Cardiac fibroblast (primary cell): ENCODE data around the gene ARHGEF28.
A peak's percentile ranks its signal among the peaks of the same experiment; 100 is the strongest.

ENCODE experiments used
- DNase-seq, 2 donors: peaks; one replicate each; pipeline versions ENCODE4 v3.0.0 to v3.0.0-alpha.2; 2010; ENCODE audit warnings: low read depth in 2 of 2
- H3K4me3 ChIP-seq, 2 donors: replicated peaks in 1 of 2; 1 replicate in 1 of 2; 2 replicates in 1 of 2; pipeline ENCODE4 v1.5.1; 2011; ENCODE audit warnings: low read depth in 2 of 2, low read length in 2 of 2, mild to moderate bottlenecking in 2 of 2, moderate library complexity in 1 of 2
- TF ChIP-seq, protein P1 (sequence below): IDR thresholded peaks from one replicate; pipeline ENCODE4 v1.5.1; 2011; ENCODE audit warnings: low read depth, mild to moderate bottlenecking, low read length, inconsistent platforms

The ARHGEF28 gene

DNA sequence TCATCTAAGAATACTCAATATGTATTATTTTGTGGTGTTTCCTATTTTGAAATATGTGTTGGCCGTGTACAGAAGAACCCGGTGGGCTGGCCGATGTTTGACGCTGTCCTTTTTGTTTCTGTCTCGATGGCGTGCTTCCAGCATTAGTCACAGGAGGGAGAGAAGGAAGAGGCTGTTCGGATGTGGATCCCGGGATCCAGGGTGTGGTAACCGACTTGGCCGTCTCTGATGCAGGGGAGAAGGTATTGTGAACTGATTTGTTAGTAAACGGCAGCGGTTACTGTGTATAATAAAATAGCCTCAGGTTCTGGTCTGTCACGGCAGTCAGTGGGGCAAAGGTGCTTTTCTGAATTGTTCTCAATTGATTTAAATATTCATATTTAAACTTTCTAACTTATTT lies 275.0 kb downstream of the ARHGEF28 start:
- peak; percentile 81 to 97 for DNase-seq
- H3K4me3 ChIP-seq = no peak overlapping the region
- TF ChIP-seq, protein P1, sequence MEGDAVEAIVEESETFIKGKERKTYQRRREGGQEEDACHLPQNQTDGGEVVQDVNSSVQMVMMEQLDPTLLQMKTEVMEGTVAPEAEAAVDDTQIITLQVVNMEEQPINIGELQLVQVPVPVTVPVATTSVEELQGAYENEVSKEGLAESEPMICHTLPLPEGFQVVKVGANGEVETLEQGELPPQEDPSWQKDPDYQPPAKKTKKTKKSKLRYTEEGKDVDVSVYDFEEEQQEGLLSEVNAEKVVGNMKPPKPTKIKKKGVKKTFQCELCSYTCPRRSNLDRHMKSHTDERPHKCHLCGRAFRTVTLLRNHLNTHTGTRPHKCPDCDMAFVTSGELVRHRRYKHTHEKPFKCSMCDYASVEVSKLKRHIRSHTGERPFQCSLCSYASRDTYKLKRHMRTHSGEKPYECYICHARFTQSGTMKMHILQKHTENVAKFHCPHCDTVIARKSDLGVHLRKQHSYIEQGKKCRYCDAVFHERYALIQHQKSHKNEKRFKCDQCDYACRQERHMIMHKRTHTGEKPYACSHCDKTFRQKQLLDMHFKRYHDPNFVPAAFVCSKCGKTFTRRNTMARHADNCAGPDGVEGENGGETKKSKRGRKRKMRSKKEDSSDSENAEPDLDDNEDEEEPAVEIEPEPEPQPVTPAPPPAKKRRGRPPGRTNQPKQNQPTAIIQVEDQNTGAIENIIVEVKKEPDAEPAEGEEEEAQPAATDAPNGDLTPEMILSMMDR = no peak

DNA sequence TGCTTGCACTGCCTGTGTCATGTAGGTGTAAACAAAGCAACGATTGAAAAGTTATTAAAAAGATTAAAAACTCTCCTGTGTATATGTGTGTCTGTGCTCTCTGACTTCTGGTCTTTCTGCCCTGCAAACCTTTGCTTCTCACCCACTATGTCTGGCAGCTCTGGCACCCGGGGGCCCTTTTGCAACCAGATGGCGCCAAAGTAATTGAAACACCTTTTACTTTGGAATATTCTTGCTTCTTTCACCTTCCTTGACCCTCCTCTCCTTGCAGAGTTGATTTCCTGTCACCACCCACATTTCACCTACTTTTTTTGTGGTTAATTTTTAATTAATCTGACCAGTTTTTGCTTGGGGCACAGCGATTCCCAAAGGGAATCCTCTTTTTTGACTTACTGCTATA lies 275.5 kb downstream of the ARHGEF28 start:
- DNase-seq = no peak
- TF ChIP-seq, protein P1 = no peak
- H3K4me3 ChIP-seq = no peak overlapping the region

DNA sequence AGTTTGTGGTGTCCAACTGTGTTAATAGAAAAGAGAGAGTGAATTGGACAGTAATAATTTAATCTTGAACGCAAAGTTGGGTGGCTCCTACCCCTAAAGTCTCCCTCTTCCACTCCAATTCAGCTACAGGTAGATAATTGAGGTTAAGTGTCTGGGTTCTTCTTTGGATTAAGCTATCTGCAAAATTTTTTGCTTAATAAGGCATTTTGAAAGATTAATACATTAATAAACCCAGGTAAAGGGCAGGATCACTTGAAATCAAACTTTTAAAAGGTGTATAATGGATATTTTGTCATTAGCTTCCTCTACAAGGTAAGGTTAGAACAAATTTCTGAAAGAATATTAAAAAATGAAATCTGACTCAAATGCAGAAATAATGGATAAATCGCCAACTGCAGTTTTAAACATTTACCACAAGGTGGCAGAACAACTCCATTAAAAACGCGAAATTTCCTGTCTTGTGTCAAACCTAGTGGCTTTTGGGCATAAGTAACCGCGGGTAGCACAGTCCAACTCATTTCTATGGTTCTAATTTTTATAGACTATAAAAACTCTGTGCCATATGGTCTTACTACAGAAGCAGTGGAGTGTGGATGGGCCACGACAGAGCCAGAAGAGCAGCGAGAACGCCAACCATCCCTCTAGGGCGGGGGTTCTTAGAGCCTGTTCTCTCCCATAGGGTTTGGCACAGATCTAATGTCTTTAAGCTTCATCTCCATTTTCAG lies 276.5 kb downstream of the ARHGEF28 start:
- peak; percentile 81 for DNase-seq

DNA sequence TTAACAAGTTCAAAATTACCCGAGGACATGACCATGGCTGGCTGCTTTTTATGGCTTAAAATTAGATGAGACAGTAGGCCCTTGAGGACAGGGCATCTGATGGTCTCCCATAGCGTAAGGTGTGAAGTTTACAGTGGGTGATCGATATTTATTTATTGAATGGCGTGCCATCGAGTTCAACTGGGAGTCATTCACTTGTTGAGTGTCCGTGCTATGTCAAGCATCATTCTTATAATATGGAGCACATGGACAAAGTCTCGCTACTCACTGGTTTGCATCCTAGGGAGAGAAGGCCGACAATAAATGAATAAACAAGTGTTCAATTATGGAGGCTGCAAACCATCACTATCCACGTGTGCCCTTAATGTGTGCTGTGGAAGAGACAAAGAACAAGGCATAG lies 277.2 kb downstream of the ARHGEF28 start:
- no peak for DNase-seq
- no peak overlapping the region for H3K4me3 ChIP-seq
- TF ChIP-seq, protein P1 = no peak

More for the DNA sequence above, 276.5 kb downstream of the ARHGEF28 start:
- H3K4me3 ChIP-seq = no peak overlapping the region
- TF ChIP-seq, protein P1 = peak; percentile 51

DNA sequence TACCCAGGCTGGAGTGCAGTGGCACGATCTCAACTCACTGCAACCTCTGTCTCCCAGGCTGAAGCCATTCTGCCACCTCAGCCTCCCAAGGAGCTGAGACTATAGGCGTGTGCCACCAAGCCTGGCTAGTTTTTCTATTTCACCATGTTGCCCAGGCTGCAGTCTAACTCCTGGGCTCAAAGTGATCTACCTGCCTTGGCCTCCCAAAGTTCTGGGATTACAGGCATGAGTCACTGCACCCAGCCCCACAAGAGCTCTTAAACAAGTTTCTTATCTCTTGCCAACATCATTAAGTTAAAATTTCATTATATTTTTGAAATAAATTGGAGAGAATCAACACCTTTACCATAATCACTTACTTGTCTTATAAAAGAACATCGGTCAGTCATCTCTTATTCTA lies 280.3 kb downstream of the ARHGEF28 start:
- TF ChIP-seq, protein P1 = no peak
- H3K4me3 ChIP-seq = no peak overlapping the region
- no peak for DNase-seq

DNA sequence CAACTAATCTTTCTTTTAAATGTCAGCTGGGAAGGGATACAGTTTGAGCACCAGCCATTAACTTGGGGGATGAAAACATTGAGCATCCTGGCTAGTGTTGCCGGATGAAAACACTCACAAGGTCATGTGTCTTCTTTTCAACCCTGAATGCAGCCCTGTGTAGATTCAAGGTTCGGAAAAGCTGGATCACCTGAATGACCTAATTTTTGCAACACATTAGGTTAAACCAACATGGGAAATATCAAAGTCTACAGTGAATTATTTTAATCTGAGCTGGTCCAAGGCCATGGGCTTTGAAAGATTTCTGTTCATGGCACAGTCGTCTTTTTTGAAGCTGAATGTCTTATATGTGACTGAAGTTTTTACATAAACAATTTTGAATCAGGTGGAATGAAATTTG lies 281.2 kb downstream of the ARHGEF28 start:
- no peak overlapping the region for H3K4me3 ChIP-seq
- TF ChIP-seq, protein P1 = no peak
- no peak for DNase-seq

DNA sequence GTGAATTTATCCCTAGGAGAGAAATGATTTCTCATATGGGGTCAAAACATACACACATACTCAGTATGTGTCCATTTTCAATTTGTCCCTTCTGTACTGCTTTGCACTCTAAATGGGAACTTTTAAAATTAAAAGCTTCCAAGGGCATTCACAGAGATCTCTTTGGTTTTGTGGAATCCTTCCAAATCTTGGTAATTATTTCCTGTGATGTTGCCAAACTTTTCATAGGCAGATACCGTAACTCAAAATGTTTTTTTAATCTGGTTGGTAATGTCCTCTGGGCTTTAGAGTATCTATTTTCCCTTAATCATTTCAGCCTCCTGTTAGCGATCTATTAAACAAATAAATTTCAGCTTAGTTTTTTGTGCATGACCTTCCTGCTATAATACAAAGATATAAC lies 282.4 kb downstream of the ARHGEF28 start:
- no peak overlapping the region for H3K4me3 ChIP-seq
- TF ChIP-seq, protein P1 = no peak
- DNase-seq = peak; percentile 39 to 49
